ENCODE results near the gene NDUFS2.
A peak's percentile ranks its signal among the peaks of the same experiment; 100 is the strongest.

- TF ChIP-seq POLR2AphosphoS5 (IDR thresholded peaks at IDR 0.05), result peak; percentile 57 to 91 (median 81)
- peak in 4 of 7 experiments; percentile 8 to 37 (median 17) for TF ChIP-seq CTCF (IDR thresholded peaks at IDR 0.05)
Measured at GRCh38 chr1:161165742-161166668, 36.2 kb upstream of the NDUFS2 start, which contains the start of gene PPOX.

Data from stomach (tissue), 4 donors.